Stimulated activated CD8-positive, alpha-beta memory T cell treated with anti-CD3 and anti-CD28 coated beads, Interleukin-4, amount 100 ng/mL, for 4 hours (primary cell): ENCODE results near the gene CDH16.
"Not testable (repeated sequence)": the region's sequence is repeated elsewhere in the genome, so short reads cannot be mapped to it uniquely, and the experiment has no call there.

Source experiments
- DNase-seq, 2 donors: peaks; one replicate each; pipeline ENCODE4 v3.0.0-alpha.2; 2020; ENCODE audit warnings: low read depth in 2 of 2, low spot score in 1 of 2

The CDH16 gene

GRCh38 chr16:66874079-66874775, 44.5 kb downstream of the CDH16 start:
- no peak for DNase-seq

GRCh38 chr16:66873685-66874055, 45.0 kb downstream of the CDH16 start:
- no peak for DNase-seq

- DNase-seq = peak; percentile 64 to 80
Observed at GRCh38 chr16:66872943-66873684, 45.6 kb downstream of the CDH16 start.

- no peak for DNase-seq
Observed at GRCh38 chr16:66872559-66872942, 46.1 kb downstream of the CDH16 start.

GRCh38 chr16:66871840-66872239, 46.8 kb downstream of the CDH16 start:
- DNase-seq = no peak

- DNase-seq = not testable (repeated sequence)
Observed at GRCh38 chr16:66871363-66871762, 47.3 kb downstream of the CDH16 start.

- no peak for DNase-seq
Observed at GRCh38 chr16:66869424-66869823, 49.3 kb downstream of the CDH16 start.

- DNase-seq = no peak
Observed at GRCh38 chr16:66863707-66864106, 55.0 kb downstream of the CDH16 start.

- DNase-seq = no peak
Observed at GRCh38 chr16:66862023-66862520, 56.6 kb downstream of the CDH16 start.

GRCh38 chr16:66859397-66860068, 59.2 kb downstream of the CDH16 start:
- DNase-seq = no peak

- DNase-seq = no peak
Observed at GRCh38 chr16:66858740-66859396, 59.8 kb downstream of the CDH16 start.
